Caco-2 (cell line): ENCODE measurements around the gene TLR9. TPM values are rescaled to one million over a fixed set of nuclear protein-coding genes. Genes with fewer than 3 reads are reported as not detected.

ENCODE experiments used
- BruUV-seq: library from RNA; stranded (reverse); fragments of 400-500 nt; replicated peaks from 2 replicates; lab custom pipeline; 2021; lab: Mats Ljungman, UMichigan
- CTCF ChIA-PET: fragments of 300-600 bp; sonication (Branson Sonifier 250); formaldehyde crosslinking; loops from one replicate; lab custom pipeline; 2022; ENCODE audit warnings: antibody characterized with exemption; lab: Charles Lee
- POLR2A ChIA-PET: fragments of 300-600 bp; sonication (Branson Sonifier 250); formaldehyde crosslinking; loops from one replicate; lab custom pipeline; 2022; ENCODE audit warnings: antibody characterized with exemption; lab: Charles Lee
- DNase-seq, 2 experiments: peaks; one replicate each; pipeline versions ENCODE4 v3.0.0 to v3.0.0-alpha.2; 2020 to 2022
- H3K27me3 ChIP-seq: replicated peaks from 2 replicates; pipeline ENCODE4 v1.6.0; 2011; ENCODE audit warnings: low read length; ENCODE audit not compliant: control insufficient read depth, insufficient read depth
- H3K36me3 ChIP-seq: 2 replicates; pipeline ENCODE4 v1.5.1; 2011; ENCODE audit warnings: low read length; ENCODE audit not compliant: control insufficient read depth, insufficient read depth
- H3K4me1 ChIP-seq: fragments of 250-450 bp; sonication (Bioruptor Pico); 2 replicates; pipeline ENCODE4 v1.5.1; 2020; ENCODE audit warnings: mild to moderate bottlenecking
- H3K4me3 ChIP-seq: 2 replicates; pipeline ENCODE4 v1.5.1; 2011; ENCODE audit warnings: low read depth, mild to moderate bottlenecking, control low read depth, low read length
- H3K9me3 ChIP-seq: fragments of 250-450 bp; sonication (Bioruptor Pico); 2 replicates; pipeline ENCODE4 v1.5.1; 2020; ENCODE audit warnings: mild to moderate bottlenecking, moderate library complexity
- H3K27ac Mint-ChIP-seq: one replicate; pipeline ENCODE4 v1.8.0; 2022; ENCODE audit warnings: mixed read lengths; ENCODE audit not compliant: unreplicated experiment
- H3K27me3 Mint-ChIP-seq: one replicate; pipeline ENCODE4 v1.8.0; 2022; ENCODE audit warnings: mixed read lengths; ENCODE audit not compliant: insufficient read depth, unreplicated experiment
- H3K36me3 Mint-ChIP-seq: one replicate; pipeline ENCODE4 v1.8.0; 2022; ENCODE audit warnings: mild to moderate bottlenecking, mixed read lengths; ENCODE audit not compliant: insufficient read depth, unreplicated experiment
- H3K4me1 Mint-ChIP-seq: one replicate; pipeline ENCODE4 v1.8.0; 2022; ENCODE audit warnings: low read depth, mixed read lengths; ENCODE audit not compliant: unreplicated experiment
- H3K4me3 Mint-ChIP-seq: one replicate; pipeline ENCODE4 v1.8.0; 2022; ENCODE audit warnings: mild to moderate bottlenecking, moderate library complexity, mixed read lengths; ENCODE audit not compliant: unreplicated experiment
- H3K9me3 Mint-ChIP-seq: one replicate; pipeline ENCODE4 v1.8.0; 2022; ENCODE audit warnings: mixed read lengths; ENCODE audit not compliant: unreplicated experiment
- CTCF ChIP-seq, 2 experiments: fragments of 200-600 bp in 1 of 2; IDR thresholded peaks; 1 replicate in 1 of 2; 2 replicates in 1 of 2; pipeline versions ENCODE4 v1.5.1 to v1.8.0; 2011 to 2022; ENCODE audit warnings: antibody characterized with exemption in 1 of 2, control low read depth in 1 of 2, inconsistent platforms in 1 of 2, low read depth in 1 of 2, low read length in 1 of 2, mild to moderate bottlenecking in 1 of 2, moderate library complexity in 1 of 2; ENCODE audit not compliant: insufficient read depth in 1 of 2, severe bottlenecking in 1 of 2, unreplicated experiment in 1 of 2
- intact Hi-C: fragments of 100-400 bp; cut with micrococcal nuclease; formaldehyde crosslinking; loops from one replicate; pipeline ENCODE4 v1.10.0; 2022; ENCODE audit not compliant: unreplicated experiment
- total RNA-seq: library from RNA; stranded (reverse); gene quantifications from 2 replicates; pipeline ENCODE4 v1.2.3, GENCODE V29; 2022

Gene TLR9
- total RNA-seq, 1 experiment from 2014 or later = not detected

DNA sequence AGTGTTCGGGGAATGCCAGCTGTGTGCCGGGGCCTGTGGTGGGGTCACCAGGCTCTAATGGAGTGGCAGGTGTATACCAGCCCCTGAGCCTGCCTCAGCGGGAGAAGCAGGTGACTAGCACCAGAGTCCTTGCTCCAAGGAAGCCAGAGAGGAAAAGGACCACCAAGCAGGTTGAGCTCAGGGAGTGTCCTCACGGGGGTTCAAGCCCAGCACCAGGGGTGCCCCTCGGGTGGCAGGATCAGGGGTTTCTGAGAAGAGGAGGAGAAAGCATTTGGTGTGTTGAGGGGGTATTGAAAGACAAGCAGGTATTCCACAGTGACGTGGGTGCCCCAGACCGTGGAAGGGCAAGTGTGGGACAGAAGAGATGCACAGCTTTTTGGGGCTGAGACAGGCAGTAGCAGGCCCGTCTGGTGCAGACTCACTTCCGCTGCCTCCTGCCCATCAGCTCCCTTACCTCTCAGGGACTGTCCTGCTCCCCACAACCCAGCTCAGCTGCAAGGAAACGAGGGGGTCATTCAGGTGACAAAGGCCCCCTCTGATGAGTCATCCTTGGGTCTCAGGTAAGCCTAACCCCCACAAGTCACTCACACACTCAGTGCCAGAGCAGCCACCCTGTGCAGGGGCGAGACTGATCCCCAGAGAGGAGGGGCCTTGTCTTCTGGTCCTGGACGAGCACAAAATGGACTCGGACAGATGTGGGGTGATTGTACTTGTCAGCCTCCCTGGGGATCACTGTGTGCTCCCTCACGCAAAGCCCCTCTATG lies 49.8 kb downstream of the TLR9 start:
- intact Hi-C loops = no loop called here
- H3K4me3 Mint-ChIP-seq = no peak overlapping the region

DNA sequence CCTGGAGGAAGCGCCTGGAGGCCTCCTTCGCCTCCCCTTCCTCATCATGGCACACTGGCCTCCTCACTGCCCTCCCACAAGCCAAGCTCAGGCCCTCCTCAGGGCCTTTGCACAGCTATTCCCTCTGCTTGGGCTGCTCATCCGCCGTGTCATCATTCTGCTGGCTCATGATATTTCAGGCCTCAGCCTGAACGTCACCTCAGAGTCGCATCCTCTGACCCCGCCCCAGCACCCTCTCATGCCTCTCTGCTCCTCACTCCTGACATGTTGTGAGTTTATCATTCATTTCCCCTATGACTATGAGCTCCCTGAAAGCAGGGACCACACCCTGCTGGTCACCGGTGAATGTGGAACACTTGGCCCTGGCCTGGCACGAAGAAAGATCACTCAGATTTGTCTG lies 50.5 kb downstream of the TLR9 start:
- CTCF ChIA-PET = interaction anchor here (1.1 kb wide), 1 partner anchor 8 kb away, joined by 4 read pairs; no protein-coding TSS in a partner anchor
- TF ChIP-seq CTCF (IDR thresholded peaks at IDR 0.05; ENCODE audit: insufficient read depth in 1 of 2, low read depth in 1 of 2, low read length in 1 of 2, severe bottlenecking in 1 of 2, unreplicated experiment in 1 of 2) = no peak
- H3K27ac Mint-ChIP-seq = no peak overlapping the region
- Histone ChIP-seq H3K4me3 (no peak overlapping the region), H3K4me1 (peaks cover 6% of the 10 kb centered on the region; the same call in 1 of the 2 replicates), H3K9me3 (no peaks in the 10 kb centered on the region), H3K36me3 (no peaks in the 10 kb centered on the region), H3K27me3 (no peaks in the 10 kb centered on the region)
- H3K36me3 Mint-ChIP-seq = no peaks in the 10 kb centered on the region
- no peaks in the 10 kb centered on the region for H3K27me3 Mint-ChIP-seq
- intact Hi-C loops = no loop called here
- no TSS peak for BruUV-seq
- POLR2A ChIA-PET = no interaction called here
- no peak overlapping the region for H3K4me3 Mint-ChIP-seq
- no peak for DNase-seq
- no peaks in the 10 kb centered on the region for H3K9me3 Mint-ChIP-seq
- peaks cover 11% of the 10 kb centered on the region for H3K4me1 Mint-ChIP-seq

More for the DNA sequence above, 49.8 kb downstream of the TLR9 start:
- no peak for DNase-seq
- no peaks in the 10 kb centered on the region for H3K9me3 ChIP-seq
- no peaks in the 10 kb centered on the region for H3K36me3 ChIP-seq
- peaks cover 6% of the 10 kb centered on the region; the same call in 1 of the 2 replicates for H3K4me1 ChIP-seq
- H3K27ac Mint-ChIP-seq = no peak overlapping the region
- no peaks in the 10 kb centered on the region for H3K9me3 Mint-ChIP-seq
- ChIA-PET POLR2A (no interaction called here), CTCF (interaction anchor here (1.1 kb wide), 1 partner anchor 8 kb away, joined by 4 read pairs; no protein-coding TSS in a partner anchor)
- BruUV-seq = no TSS peak
- H3K27me3 ChIP-seq = no peaks in the 10 kb centered on the region
- H3K4me3 ChIP-seq = no peak overlapping the region
- no peaks in the 10 kb centered on the region for H3K27me3 Mint-ChIP-seq
- no peak for TF ChIP-seq CTCF (IDR thresholded peaks at IDR 0.05; ENCODE audit: insufficient read depth in 1 of 2, low read depth in 1 of 2, low read length in 1 of 2, severe bottlenecking in 1 of 2, unreplicated experiment in 1 of 2)
- H3K4me1 Mint-ChIP-seq = peaks cover 11% of the 10 kb centered on the region
- H3K36me3 Mint-ChIP-seq = no peaks in the 10 kb centered on the region

DNA sequence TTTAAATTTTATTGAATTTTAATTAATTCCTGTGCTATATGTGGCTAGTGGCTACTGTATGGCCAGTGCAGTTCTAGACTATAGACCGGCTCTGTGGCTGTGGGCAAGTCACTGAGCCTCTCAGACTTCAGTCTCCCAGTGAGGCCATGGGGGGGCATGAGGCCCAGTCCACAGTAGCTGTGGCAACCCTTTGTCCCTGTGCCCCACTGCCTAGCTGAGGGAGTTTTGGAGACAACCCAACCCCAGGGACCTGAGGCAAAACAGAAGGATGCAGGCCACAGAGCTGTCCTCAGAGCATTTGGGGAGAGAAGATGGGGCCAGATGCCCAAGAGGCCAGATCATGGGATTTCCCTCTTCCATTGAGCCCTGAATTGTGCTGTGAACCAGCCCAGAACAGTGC lies 52.3 kb downstream of the TLR9 start:
- BruUV-seq = no TSS peak
- ChIA-PET POLR2A (no interaction called here), CTCF (no interaction called here)
- DNase-seq = no peak
- intact Hi-C loops = no loop called here
- TF ChIP-seq CTCF (IDR thresholded peaks at IDR 0.05; ENCODE audit: insufficient read depth in 1 of 2, low read depth in 1 of 2, low read length in 1 of 2, severe bottlenecking in 1 of 2, unreplicated experiment in 1 of 2) = no peak
- Mint-ChIP-seq H3K4me3 (no peak overlapping the region), H3K27ac (no peak overlapping the region), H3K9me3 (no peaks in the 10 kb centered on the region), H3K4me1 (peaks cover 11% of the 10 kb centered on the region), H3K36me3 (no peaks in the 10 kb centered on the region), H3K27me3 (no peaks in the 10 kb centered on the region)
- H3K27me3 ChIP-seq = no peaks in the 10 kb centered on the region
- peaks cover 6% of the 10 kb centered on the region; the same call in 1 of the 2 replicates for H3K4me1 ChIP-seq
- H3K9me3 ChIP-seq = no peaks in the 10 kb centered on the region
- no peaks in the 10 kb centered on the region for H3K36me3 ChIP-seq
- H3K4me3 ChIP-seq = no peak overlapping the region
